HAP-1 (cell line): ENCODE measurements around the gene PSME3IP1.
"Not testable (repeated sequence)": the region's sequence is repeated elsewhere in the genome, so short reads cannot be mapped to it uniquely, and the experiment has no call there.

Source experiments
- DNase-seq, 2 experiments: peaks; one replicate each; pipeline ENCODE4 v3.0.0-alpha.2; 2016 to 2020; ENCODE audit warnings: low spot score in 2 of 2
- H3K27me3 ChIP-seq: fragments of 250-450 bp; sonication (Bioruptor Pico); 2 replicates; pipeline ENCODE4 v1.5.1; 2020; ENCODE audit warnings: low read depth, mild to moderate bottlenecking, moderate library complexity
- H3K36me3 ChIP-seq: fragments of 250-450 bp; sonication (Bioruptor Pico); replicated peaks from 2 replicates; pipeline ENCODE4 v1.5.1; 2020; ENCODE audit warnings: mild to moderate bottlenecking
- H3K4me1 ChIP-seq: fragments of 250-450 bp; sonication (Bioruptor Pico); 2 replicates; pipeline ENCODE4 v1.5.1; 2020; ENCODE audit warnings: mild to moderate bottlenecking
- H3K4me3 ChIP-seq: fragments of 250-450 bp; sonication (Bioruptor Pico); 2 replicates; pipeline ENCODE4 v1.5.1; 2020; ENCODE audit warnings: mild to moderate bottlenecking, moderate library complexity
- H3K9me3 ChIP-seq: fragments of 250-450 bp; sonication (Bioruptor Pico); 2 replicates; pipeline ENCODE4 v1.5.1; 2020; ENCODE audit warnings: mild to moderate bottlenecking, moderate library complexity
- in situ Hi-C: fragments of 300-500 bp; cut with MboI; formaldehyde crosslinking; loops from 3 replicates; pipeline ENCODE4 v1.14.3; 2020; ENCODE audit warnings: low sequenced_read_pairs, inconsistent platforms, mixed read lengths

Gene PSME3IP1

DNA sequence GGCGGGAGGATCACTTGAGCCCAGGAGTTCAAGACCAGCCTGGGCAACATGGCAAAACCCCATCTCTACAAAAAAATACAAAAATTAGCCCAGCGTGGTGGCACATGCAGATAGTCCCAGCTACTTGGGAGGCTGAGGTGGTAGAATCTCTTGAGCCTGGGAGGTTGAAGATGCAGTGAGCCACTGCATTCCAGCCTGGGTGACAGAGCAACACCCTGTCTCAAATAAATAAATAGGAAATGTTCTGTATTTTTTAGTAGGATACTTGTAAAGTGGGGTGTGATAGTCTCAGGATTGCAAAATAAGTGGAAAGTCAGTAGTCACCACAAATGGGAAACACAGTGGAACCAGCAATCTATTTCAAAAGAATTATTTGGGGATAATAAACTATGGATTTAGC, 4.3 kb upstream of the PSME3IP1 start:
- Histone ChIP-seq H3K9me3 (no peaks in the 10 kb centered on the region), H3K36me3 (0 out of 2 replicates have a peak, but pooled peaks cover 5% of the 10 kb centered on the region), H3K4me1 (no peaks in the 10 kb centered on the region), H3K27me3 (no peaks in the 10 kb centered on the region), H3K4me3 (no peak overlapping the region)
- in situ Hi-C loops: no loop called here
- no peak for DNase-seq

DNA sequence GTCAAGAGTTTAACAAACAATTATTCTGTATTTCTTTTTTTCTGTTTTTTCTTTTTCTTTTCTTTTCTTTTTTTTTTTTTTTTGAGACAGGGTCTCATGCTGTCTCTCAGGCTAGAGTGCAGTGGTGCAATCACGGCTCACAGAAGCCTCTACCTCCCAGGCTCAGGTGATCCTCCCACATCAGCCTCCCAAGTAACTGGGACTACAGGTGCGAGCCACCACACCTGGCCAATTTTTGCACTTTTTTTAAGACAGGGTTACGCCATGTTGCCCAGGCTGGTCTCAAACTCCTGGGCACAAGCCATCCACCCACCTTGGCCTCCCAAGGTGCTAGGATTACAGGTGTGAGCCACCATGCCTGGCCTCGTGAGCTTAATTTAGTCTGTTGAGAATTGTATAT, 3.7 kb upstream of the PSME3IP1 start:
- in situ Hi-C loops, DNase-seq, H3K27me3 ChIP-seq, H3K4me3 ChIP-seq, H3K4me1 ChIP-seq, H3K9me3 ChIP-seq, H3K36me3 ChIP-seq: not testable (repeated sequence)

DNA sequence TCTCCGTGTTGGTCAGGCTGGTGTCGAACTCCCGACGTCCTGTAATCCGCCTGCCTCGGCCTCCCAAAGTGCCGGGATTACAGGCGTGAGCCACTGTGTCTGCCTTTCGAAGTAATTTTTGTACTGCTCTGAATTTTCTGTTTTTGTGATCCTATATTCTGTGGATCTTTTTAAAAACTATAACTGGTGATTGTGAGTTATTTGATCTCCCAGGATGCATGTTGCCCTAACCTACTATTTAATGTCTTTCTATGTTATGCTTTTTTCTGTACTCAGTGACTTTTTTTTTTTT, 2.8 kb upstream of the PSME3IP1 start:
- in situ Hi-C loops: no loop called here
- no peaks in the 10 kb centered on the region for H3K9me3 ChIP-seq
- H3K36me3 ChIP-seq: 0 out of 2 replicates have a peak, but pooled peaks cover 5% of the 10 kb centered on the region
- no peak for DNase-seq
- peaks cover 5% of the 10 kb centered on the region; the same call in 1 of the 2 replicates for H3K4me1 ChIP-seq
- no peaks in the 10 kb centered on the region for H3K27me3 ChIP-seq
- H3K4me3 ChIP-seq: peak overlapping the region; percentile 91

DNA sequence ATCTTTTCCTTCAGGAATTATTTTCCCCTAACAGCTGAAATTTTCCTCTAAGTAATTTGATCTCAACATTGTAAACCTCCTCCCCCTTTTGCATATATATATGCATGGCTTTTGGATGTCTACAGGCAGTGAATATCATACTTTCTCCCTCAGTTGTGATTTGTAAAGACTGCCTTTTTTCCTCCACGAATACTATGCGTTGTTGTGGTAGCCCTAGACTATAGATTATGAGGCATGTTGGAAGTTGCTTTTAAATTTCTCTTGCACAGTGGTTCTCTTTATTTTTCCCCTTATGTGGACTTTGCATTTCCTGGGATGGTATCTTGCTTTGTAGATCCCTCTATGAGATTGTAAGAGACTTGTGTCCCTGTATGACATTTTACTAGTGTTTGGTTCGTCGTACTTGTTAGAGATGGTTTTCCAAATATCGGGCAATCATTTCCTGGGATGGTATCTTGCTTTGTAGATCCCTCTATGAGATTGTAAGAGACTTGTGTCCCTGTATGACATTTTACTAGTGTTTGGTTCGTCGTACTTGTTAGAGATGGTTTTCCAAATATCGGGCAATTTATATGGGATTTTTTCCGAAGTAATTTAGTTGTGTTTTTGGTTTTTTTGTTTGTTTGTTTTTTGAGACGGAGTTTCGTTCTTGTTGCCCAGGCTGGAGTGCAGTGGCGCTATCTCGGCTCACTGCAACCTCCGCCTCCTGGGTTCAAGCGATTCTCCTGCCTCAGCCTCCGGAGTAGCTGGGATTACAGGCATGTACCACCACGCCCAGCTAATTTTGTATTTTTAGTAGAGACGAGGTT, 2.3 kb upstream of the PSME3IP1 start:
- DNase-seq: peak in 1 of 2 experiments; percentile 31
- H3K27me3 ChIP-seq, H3K36me3 ChIP-seq, H3K4me1 ChIP-seq, in situ Hi-C loops, H3K9me3 ChIP-seq: not testable (repeated sequence)
- H3K4me3 ChIP-seq: peak overlapping the region; percentile 91

DNA sequence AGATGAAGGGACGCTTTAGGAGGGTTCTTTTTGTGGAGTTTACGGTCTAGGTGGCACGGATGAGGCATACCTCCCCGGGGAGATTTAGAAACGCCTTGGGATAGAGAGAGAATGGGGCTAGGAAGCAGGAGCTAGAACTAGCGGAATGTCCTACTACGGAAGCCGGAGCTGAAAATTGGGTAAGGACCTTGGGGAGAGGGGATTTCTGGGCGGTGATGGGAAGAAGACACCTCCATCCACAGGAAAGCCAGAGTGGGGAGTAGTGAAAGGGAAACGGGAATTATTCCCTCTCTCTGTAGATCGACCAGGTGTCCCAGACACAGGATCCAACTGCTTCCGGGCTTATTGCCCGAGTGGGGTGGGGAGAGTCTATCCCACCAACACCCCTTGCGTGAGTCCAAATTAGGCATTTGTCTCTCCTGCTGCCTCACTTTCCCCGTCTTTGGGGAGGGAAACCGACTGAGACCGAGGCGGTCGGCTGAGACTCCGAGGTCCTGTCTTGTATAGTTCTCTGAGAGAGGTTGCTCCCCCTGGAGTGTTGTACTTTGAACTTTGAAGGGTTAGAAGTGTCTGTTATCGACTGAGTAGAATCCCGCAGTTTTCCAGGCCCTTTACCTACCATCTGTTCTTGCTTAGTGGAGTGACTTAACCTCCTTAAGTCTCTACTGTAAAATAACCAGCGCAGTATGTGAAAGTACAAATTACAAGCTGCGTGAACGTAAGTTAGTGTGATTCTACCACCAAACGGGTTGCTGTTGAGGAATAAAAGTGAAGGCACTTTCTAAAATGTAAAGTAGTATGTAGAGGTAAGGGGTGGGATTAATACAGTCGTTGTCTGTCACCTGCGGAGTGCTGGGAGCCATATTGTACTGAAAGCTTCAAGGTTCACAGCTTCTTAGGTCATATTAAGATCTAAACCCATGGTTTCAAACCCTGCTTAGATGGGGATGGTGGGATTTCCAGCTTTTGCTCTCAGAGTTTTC, 1.3 kb upstream of the PSME3IP1 start:
- Histone ChIP-seq H3K27me3 (no peaks in the 10 kb centered on the region), H3K36me3 (0 out of 2 replicates have a peak, but pooled peaks cover 5% of the 10 kb centered on the region), H3K4me1 (peaks cover 5% of the 10 kb centered on the region; the same call in 1 of the 2 replicates), H3K4me3 (peak overlapping the region; percentile 91), H3K9me3 (no peaks in the 10 kb centered on the region)
- DNase-seq: peak in 1 of 2 experiments; percentile 36
- in situ Hi-C loops: no loop called here

DNA sequence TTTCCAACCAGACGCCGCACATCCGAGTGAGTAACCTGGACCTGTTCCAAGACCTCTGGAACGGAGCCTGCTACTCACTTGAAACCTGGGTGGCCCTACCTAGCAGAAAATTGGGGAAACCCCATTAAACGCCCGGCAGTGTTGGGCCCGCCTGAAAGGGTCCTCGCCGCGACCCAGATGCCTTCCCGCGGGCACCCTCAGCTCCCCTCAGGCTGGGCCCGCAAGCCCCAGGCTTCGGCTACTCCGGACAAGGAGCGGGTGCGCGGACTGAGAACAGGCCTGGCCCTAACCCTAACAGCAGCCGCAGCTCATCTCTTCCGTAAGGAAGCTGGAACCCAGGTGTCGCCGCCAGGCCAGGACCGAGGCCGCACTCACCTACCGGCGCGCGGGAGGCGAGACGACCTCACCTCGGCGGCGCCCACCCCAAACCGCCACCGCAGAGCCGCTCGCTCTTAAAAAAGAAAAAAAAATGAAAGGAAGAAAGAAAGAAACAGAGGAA, 344 bp downstream of the PSME3IP1 start:
- Histone ChIP-seq H3K27me3 (no peaks in the 10 kb centered on the region), H3K4me1 (peaks cover 21% of the 10 kb centered on the region), H3K4me3 (peak overlapping the region; percentile 91), H3K9me3 (no peaks in the 10 kb centered on the region), H3K36me3 (0 out of 2 replicates have a peak, but pooled peaks cover 5% of the 10 kb centered on the region)
- in situ Hi-C loops: no loop called here
- no peak for DNase-seq

DNA sequence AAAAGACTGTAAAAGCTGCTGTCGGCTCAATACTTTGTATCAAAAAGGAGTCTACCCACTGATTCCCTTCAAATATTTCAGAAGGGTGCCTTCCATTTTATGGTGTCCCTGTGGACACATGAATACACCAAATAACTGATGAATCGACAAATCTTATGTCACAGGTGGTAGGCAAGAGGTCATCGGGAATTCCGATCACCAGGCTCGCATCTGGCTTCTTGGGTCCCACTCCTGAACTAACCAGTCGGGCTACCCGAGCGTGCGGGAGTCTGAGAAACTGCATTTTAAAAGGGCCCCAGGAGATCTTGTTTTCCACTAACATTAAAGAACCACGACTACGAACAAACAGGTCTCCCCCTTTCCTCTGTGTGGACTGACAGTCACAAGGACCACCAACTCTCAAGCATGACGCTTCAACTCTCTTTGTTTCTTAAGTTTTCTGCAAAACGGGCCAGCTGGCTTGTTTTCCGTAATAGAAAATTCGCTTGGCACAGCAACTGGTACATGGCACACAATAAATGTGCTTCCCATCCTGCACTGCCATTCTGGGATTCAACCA, 873 bp downstream of the PSME3IP1 start:
- H3K4me3 ChIP-seq: peak overlapping the region; percentile 91
- H3K27me3 ChIP-seq: no peaks in the 10 kb centered on the region
- in situ Hi-C loops: no loop called here
- no peaks in the 10 kb centered on the region for H3K9me3 ChIP-seq
- 0 out of 2 replicates have a peak, but pooled peaks cover 5% of the 10 kb centered on the region for H3K36me3 ChIP-seq
- H3K4me1 ChIP-seq: peaks cover 22% of the 10 kb centered on the region
- no peak for DNase-seq

DNA sequence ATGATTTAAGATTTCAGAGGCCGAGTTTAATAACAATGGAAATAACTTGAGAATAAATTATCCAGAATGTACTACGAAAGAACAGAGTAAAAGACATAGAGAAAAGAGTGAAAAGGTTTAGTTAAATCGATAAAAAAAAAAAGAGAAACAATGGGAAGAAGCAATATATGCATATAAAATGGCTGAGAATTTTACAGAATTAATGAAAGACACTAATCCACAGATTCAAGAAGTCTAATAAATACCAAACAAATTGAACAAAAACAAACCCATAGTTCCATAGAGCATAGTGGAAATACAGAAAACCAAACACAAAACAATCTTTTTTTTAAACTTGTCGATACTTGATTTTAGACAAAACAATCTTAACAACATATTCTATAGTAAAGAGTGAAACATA, 1.7 kb downstream of the PSME3IP1 start:
- Histone ChIP-seq H3K4me3 (no peak overlapping the region; the same call in 1 of the 2 replicates), H3K27me3 (no peaks in the 10 kb centered on the region), H3K9me3 (no peaks in the 10 kb centered on the region), H3K36me3 (0 out of 2 replicates have a peak, but pooled peaks cover 5% of the 10 kb centered on the region), H3K4me1 (peaks cover 28% of the 10 kb centered on the region)
- no peak for DNase-seq
- in situ Hi-C loops: no loop called here

DNA sequence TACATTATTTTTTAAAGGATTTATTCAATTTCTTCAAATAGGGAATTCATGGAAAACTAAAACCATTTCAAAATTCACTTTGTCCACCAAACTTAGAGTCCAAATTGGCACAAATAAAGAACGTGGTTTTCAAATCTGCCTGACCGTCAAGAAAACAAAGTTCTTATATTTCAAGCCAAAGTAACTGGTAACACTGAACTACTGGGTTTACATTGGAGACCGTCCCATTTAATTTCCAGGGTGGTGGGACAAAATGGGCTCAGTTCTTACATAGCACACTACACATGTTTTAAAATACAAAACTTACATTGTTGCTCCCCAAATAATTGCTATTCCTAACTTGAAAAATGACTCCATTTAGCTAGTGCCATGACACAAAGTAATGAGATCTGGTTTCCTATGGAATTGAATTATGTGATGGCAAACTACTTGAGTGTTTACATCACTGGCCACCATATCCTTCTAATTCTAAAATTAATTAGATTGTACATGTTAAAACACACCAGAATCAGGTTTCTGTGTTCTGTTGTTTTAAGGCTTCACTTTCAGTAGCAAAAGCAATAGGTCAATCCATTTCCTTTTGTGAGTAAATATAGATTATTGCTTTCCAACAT, 6.5 kb downstream of the PSME3IP1 start:
- Histone ChIP-seq H3K9me3 (no peaks in the 10 kb centered on the region), H3K27me3 (no peaks in the 10 kb centered on the region), H3K36me3 (no peaks in the 10 kb centered on the region), H3K4me3 (no peak overlapping the region), H3K4me1 (peaks cover 36% of the 10 kb centered on the region)
- in situ Hi-C loops: no loop called here
- no peak for DNase-seq

DNA sequence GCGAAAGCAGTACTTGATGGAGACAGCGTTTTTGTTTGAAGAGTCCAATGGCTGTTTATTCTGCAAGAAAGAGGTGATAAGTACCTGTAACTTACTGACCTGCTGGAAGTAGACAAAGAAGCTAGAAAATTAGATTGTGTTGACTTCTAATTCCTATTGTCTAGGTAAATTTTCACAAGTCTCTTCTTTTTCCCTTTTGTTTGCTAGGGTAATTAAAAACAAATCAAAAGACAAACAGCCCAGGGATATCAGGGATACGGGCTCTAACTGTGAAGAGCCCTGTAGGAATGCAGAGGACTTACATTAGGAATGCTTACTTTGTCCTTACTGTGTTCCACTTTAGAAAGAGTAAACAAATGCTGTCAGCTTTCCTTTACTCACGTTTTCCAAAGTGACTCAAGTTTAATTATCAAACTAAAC, 7.0 kb downstream of the PSME3IP1 start:
- no peak for DNase-seq
- no peak overlapping the region for H3K4me3 ChIP-seq
- H3K36me3 ChIP-seq: no peaks in the 10 kb centered on the region; the same call in 1 of the 2 replicates
- H3K27me3 ChIP-seq: no peaks in the 10 kb centered on the region
- no peaks in the 10 kb centered on the region for H3K9me3 ChIP-seq
- H3K4me1 ChIP-seq: peaks cover 36% of the 10 kb centered on the region
- in situ Hi-C loops: no loop called here

DNA sequence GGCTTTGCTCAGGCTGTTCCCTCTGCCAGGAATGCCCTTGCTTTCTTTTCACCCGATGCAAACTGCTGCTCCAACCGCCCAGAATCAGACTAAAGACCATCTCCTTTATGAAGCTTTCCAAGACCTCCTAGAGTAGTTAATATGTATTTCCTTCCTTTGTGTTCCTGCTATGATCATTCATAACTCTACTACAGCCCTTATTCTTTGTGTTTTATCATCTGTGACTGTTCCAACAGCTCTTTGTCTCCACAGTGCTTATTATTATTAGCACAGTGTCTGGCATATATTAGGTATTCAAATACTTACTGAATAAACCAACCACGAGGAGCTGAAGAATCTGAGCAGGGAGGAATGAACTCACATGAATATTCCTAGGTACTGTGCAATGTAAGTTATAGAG, 7.6 kb downstream of the PSME3IP1 start:
- peak; percentile 22 to 28 for DNase-seq
- Histone ChIP-seq H3K4me3 (no peak overlapping the region), H3K4me1 (peaks cover 36% of the 10 kb centered on the region), H3K27me3 (no peaks in the 10 kb centered on the region), H3K36me3 (peaks cover 6% of the 10 kb centered on the region; the same call in 1 of the 2 replicates), H3K9me3 (no peaks in the 10 kb centered on the region)
- in situ Hi-C loops: no loop called here

DNA sequence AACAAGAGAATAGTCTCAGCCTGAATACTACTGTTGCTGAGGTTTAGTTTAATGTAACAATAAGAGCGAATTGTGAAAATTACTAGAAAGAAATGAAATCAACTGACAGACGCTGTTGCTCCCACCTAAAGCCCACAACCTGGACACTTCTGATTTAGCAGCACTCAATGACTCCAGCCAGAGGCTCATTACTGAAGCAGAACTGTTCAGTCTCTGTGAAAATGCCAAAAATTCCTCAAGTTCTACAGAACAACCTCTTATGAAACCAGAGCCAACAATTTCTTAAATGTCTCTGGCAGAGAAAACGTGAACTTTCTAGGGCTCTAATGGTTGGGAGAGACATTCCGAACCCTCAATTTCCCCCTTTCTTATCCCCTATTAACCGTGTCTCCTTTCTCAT, 9.9 kb downstream of the PSME3IP1 start:
- Histone ChIP-seq H3K36me3 (peaks cover 27% of the 10 kb centered on the region), H3K9me3 (no peaks in the 10 kb centered on the region), H3K4me3 (no peak overlapping the region), H3K27me3 (no peaks in the 10 kb centered on the region), H3K4me1 (peaks cover 23% of the 10 kb centered on the region)
- no peak for DNase-seq
- in situ Hi-C loops: no loop called here

DNA sequence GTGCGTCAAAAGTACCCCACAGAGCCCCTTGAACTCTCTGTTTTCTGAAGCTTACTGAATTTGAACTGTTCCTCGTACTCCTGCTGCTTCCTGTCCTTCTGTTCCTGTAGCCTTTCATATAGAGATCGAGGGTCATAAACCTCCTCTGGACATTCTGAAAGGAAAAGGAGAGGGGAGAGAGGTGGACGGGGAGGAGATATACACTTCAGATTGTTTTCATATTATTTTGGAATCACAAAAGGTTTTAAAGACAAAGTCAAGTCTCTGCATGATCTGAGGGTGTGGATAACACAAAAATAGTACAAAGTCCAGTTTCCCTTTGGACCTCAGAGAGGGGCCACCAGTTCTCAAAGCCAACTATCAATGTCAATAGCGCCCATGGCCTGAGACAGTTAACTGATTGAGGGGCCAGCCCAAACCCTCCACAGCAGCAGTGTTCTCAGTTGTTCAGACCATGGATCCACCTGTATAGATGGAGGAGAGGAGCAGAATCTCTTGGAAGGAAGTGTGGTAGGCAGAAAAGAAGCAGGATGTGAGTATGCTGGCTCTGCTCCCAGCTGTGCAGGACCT, 13.0 kb downstream of the PSME3IP1 start:
- Histone ChIP-seq H3K36me3 (peaks cover 45% of the 10 kb centered on the region), H3K4me1 (peaks cover under 1% of the 10 kb centered on the region; the same call in 1 of the 2 replicates), H3K27me3 (no peaks in the 10 kb centered on the region), H3K9me3 (no peaks in the 10 kb centered on the region), H3K4me3 (no peak overlapping the region)
- DNase-seq: no peak
- in situ Hi-C loops: no loop called here
